Stimulated activated CD8-positive, alpha-beta memory T cell treated with anti-CD3 and anti-CD28 coated beads, Interleukin-4, amount 100 ng/mL, for 4 hours (primary cell): Measurements from ENCODE around the gene WDSUB1.

ENCODE experiments used
- DNase-seq, 2 donors: peaks; one replicate each; pipeline ENCODE4 v3.0.0-alpha.2; 2020; ENCODE audit warnings: low read depth in 2 of 2, low spot score in 1 of 2

The WDSUB1 gene, protein sequence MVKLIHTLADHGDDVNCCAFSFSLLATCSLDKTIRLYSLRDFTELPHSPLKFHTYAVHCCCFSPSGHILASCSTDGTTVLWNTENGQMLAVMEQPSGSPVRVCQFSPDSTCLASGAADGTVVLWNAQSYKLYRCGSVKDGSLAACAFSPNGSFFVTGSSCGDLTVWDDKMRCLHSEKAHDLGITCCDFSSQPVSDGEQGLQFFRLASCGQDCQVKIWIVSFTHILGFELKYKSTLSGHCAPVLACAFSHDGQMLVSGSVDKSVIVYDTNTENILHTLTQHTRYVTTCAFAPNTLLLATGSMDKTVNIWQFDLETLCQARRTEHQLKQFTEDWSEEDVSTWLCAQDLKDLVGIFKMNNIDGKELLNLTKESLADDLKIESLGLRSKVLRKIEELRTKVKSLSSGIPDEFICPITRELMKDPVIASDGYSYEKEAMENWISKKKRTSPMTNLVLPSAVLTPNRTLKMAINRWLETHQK

GRCh38 chr2:159285929-159286708 lies at the start of gene WDSUB1:
Gene WDSUB1, minus strand, starts transcription at chr2:159286703. Its CDS starts 3,634 bp downstream, at chr2:159283069.
- peak in 1 of 2 donors; percentile 30 for DNase-seq

DNA sequence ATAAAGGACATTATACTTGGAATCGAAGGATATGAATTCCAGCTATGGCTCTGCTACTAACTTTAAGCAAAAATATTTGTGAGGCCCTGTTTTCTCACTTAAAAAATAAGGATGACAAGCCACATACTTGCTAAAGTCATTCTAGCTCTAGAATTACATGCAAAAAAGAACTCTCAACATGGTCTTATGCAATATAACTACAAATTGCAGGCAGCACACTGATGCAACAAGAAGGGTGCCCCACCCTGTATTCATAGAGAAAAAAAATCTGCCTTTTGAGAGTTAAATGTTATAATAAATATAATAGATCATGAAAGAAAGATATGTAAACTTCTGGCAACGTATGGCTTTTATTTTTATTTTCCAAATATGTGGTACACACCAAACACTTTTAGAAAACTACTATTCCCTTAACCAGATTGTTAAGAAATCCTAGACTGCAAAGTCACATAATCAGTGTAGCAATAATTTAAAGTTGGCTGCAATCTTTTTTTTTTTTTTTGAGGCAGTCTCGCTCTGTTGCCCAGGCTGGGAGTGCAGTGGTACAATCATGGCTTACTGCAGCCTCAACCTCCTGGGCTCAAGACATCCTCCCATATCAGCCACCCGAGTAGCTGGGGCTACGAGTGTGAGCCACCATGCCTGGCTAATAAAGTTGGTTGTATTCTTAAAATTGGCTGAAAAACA lies 40.2 kb upstream of the WDSUB1 start:
- DNase-seq: no peak

DNA sequence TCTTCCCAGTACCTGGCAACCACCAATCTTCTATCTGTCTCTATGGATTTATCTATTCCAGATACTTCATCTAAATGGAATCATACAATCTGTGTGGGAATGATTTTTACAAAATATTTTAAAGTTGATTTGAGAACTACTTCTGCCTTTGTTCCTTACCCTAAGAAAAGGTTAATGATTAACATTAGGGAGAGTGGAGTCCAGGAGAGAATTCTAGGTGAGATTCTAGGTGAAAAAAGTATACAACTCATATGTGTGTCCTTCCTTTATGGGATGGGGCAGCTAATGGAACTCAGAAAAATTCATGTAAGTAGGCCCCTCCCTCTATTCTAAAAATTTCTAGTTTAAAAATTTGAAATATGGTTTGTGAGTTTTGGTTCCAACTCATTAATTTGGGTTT lies 35.9 kb upstream of the WDSUB1 start:
- DNase-seq: no peak

DNA sequence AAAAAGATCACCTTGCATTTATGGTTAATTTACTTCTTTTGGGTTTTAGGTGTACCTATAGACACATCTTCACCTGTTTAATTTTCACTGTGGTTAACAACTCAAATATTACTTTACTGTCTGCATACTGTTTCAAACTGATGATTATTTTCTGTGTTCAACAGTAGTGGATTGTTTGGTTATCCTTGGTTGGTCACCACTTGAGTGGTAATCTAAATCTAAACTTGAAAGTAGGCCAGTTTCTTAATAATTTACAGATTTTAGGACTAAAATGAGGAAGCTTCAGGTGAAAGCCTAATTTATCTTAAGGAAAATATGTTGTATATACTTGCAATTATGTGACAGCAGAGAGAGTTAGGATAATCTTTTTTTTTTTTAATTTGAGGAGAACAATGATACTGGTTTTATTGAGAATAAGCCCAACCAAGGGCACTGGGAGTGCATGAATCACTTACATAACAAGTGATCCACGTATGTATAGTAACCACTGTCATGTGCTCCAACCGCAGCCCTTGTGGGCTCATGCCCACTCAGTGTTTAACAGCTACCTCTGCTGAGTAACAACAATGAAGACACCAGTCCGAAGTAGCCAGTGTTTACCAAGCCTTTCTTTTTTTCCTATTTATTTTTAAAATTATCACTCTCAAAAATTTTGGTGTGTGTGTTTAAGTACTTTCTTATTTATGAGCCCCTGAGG lies 31.0 kb upstream of the WDSUB1 start:
- no peak for DNase-seq

- DNase-seq: no peak
Measured at GRCh38 chr2:159307942-159308341, 21.4 kb upstream of the WDSUB1 start.

- DNase-seq: no peak
Measured at GRCh38 chr2:159300586-159300985, 14.1 kb upstream of the WDSUB1 start.

DNA sequence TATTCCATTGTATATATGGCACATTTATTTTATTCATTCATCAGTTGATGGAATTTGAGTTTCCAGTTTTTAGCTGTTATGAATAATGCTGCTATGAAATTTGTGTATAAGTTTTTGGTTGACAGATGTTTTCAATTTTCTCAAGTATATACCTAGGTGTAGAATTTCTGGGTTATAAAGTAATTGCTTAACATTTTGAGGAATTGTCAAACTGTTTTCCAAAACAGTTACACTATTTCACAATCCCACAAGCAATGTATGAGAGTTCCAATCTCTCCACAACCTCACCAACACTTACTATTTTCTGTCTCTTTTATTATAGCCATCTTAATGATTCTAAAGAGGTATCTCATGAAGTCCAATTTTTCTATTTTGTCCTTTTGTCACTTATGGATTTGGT lies 12.5 kb upstream of the WDSUB1 start:
- DNase-seq: no peak

- DNase-seq: no peak
Measured at GRCh38 chr2:159297042-159297707, 10.7 kb upstream of the WDSUB1 start.

DNA sequence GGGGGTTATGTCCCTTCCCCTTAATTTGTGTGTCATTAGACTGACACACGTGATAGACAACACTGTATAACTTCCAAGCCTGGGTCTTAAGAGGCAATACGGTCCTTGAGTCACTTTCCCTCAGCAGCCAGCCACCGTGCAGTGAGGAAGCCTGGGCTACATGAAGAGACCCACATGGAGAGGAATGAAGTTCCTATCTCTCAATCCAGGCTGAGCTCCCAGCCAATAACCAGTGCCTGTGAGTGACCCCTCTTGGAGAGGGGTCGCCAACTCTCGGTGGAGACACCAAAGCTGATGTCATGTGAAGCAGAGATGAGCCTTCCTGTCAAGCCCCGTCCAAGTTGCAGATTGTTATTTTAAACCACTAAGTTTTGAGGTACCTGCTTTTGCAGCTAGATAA lies 5.7 kb upstream of the WDSUB1 start:
- DNase-seq: no peak

DNA sequence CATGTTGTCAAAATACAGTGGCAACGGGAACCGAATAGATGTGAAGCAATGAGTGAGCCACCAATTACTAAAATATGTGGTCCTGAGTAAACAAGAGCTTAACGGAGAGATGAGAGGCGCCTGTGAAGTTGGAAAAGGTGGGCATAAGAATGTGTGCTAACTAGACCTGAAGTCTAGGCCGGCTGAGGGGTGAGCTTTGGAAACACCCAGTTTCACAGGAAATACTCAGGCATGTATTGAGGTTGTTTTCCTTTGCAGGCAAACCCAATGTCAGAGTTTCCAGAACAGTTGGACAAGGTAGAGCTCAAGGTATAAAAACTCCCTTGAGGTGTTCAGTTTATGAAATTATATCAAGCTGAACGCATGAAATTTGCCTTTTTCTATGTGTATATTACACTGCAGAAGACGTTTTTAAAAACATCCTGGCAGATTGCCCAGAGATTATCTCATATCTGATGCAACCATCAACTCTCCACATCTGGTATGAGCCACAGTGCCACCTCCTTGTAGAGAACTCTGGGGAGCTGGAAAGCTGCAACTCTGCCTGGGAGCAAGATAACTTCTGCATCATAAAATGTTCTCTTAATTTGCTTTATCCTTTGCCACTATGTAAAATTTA lies 3.9 kb upstream of the WDSUB1 start:
- DNase-seq: no peak

- no peak for DNase-seq
Measured at GRCh38 chr2:159287733-159288132, 1.2 kb upstream of the WDSUB1 start.

GRCh38 chr2:159286709-159287441 lies 372 bp upstream of the WDSUB1 start:
- peak; percentile 91 to 96 for DNase-seq

GRCh38 chr2:159285433-159285832 lies 1.1 kb downstream of the WDSUB1 start:
- no peak for DNase-seq

GRCh38 chr2:159283529-159283928 lies 3.0 kb downstream of the WDSUB1 start:
- DNase-seq: no peak

GRCh38 chr2:159281002-159281401 lies 5.5 kb downstream of the WDSUB1 start:
- DNase-seq: no peak

- no peak for DNase-seq
Measured at GRCh38 chr2:159279700-159280099, 6.8 kb downstream of the WDSUB1 start.

- no peak for DNase-seq
Measured at GRCh38 chr2:159275111-159275510, 11.4 kb downstream of the WDSUB1 start.

- DNase-seq: no peak
Measured at GRCh38 chr2:159272156-159272555, 14.3 kb downstream of the WDSUB1 start.

GRCh38 chr2:159270744-159271379 lies 15.6 kb downstream of the WDSUB1 start:
- no peak for DNase-seq
